Activated T-cell treated with anti-CD3 and anti-CD28 coated beads for 1 hour (primary cell): ENCODE results near the gene NUDC.
"Not testable (repeated sequence)": the region's sequence is repeated elsewhere in the genome, so short reads cannot be mapped to it uniquely, and the experiment has no call there.

ENCODE experiments used
- DNase-seq: peaks from one replicate; pipeline ENCODE4 v3.0.0-alpha.2; 2020; ENCODE audit warnings: low read depth

Gene NUDC

DNA sequence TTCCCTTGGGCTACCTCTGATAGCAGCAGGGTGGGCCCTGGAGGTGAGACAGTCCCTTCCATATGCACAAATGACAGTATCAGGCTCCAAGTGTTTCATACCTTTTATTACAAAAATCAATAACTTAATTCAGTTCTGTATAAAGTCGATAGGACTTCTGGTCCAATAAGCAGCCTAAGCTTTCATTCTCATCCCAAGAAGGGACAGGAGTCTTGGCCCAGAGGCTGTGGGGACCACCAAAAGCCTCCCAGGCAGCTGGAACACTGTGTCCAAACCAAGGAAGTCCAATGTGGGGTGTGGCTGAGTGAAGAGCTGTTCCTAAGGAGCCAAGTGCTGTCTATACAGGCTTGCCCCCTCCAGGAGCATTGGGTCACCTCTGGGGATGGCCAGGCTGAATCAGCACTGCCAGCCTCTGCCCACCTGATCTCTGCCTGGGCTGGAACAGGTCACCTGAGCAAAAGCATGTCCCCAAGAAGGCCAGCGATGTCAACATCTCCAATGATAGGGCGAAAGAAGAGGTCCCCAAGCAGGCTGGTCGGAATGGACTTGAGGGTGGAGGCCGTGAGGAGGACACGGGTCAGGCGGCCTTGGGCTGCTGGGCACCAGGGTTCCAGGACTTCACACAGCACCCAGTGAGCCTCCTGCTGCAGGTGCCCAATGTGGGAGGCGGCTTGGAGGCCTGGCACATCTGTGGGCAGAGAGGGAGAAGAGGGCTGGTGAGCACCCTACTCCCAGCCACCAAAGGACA lies 10.0 kb upstream of the NUDC start:
- no peak for DNase-seq

DNA sequence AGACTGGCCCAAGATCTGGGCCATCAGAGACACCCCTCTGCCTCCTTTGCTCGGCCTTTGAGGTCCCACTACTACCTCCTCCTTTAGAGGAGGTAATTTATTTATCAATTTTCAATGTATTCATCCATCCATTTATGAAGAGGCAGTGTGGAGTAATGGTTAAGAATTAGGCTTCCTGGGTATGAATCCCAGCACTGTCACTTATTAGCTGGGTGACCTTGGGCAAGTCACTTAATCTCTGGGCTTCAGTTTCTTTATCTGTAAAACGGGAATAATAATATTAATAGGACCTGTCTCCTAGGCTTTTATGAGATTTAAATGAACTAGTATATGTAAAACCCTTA lies 9.4 kb upstream of the NUDC start:
- no peak for DNase-seq

DNA sequence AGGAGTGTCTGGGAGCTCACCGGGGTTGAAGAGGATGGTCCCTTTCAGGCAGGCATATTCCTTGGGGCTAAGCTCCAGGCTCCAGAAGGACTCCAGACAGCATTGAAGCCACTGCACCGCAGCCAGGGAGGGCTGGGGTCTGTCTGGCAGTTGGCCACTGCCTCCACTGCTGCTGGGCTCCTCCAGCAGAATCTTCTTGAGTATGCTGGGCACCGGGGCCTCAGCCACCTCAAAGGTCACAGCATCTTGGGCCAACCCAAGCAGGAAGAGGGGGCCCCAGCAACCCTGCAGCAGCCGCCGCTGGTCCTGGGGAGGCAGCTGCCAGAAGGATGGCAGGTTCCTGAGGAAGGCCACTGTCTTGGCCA lies 8.2 kb upstream of the NUDC start:
- no peak for DNase-seq

DNA sequence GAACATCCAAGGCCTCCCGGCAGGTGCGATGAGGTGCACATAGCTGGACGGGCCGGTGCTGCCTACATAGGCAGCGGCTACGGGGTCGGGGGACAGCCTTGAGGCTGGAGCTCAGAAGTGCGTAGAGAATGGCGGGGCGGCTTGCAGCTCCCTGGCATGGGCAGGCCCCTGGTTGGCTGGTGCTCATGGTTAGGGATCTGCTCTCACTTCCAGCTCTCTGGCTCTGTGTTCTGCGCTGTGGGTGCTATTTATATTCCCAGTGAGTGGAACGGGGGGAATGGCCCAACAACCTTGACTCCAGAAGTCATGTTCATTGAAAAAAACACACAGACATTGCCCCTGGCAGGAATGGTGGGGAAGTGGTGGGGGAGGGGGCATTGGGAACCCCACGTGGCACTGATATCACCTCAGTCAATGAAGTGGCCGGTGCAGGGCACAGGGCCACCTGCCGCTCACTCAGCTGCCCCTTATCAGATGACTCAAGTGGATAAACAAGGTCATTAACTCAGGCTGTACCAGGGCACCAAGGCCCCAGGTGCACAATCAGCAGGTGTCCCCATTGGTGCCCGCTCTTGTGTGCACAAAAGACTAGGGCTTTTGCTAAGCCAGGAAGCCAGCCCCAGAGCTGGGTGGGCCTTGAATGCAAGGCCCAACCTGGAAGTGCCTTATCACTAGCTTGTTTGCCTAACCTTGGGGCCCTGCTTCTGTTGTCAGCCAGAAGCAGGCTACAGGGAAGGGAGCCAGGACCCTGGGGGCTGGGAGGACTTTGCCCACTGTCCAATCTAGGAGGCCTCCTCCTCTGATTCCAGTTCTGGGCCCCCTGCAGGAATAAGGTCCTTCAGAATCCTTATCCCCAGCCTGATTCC lies 7.6 kb upstream of the NUDC start, which contains the start of gene NR0B2:
TSS of gene NR0B2 (minus strand) at position 222 of the 866 bp plus-strand sequence. CDS start at position 187, 35 bp downstream.
- DNase-seq: no peak

DNA sequence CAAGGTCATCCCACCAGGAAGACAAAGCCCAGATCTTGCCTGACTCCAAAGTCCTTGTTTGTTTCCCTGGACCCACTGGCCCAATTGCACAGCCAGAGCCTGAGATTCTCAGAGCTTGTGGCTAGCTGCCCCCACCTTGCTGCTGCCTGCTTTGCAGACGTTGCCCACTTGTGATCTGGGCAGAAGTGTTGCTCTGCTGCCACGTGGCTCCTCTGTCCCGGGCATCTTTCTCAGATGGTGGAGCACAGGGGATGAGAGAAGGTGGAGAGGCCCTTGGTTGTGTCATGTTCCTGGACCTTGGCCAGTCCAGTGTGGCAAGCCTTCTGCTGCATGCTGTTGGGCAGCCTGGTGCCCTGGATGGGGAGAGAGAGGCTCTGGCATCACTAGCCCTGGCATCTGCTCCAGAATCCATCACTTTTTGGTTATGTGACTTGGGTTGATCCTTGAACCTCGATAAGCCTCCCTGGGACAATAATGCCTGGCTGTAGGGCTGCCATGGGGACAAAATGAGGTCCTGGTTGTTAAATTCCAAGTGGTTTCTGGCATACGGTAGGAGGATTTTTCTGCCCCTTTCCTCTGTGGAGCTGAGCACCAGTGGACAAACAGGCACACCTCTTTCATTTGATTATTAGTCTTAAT lies 6.2 kb upstream of the NUDC start:
- DNase-seq: no peak

DNA sequence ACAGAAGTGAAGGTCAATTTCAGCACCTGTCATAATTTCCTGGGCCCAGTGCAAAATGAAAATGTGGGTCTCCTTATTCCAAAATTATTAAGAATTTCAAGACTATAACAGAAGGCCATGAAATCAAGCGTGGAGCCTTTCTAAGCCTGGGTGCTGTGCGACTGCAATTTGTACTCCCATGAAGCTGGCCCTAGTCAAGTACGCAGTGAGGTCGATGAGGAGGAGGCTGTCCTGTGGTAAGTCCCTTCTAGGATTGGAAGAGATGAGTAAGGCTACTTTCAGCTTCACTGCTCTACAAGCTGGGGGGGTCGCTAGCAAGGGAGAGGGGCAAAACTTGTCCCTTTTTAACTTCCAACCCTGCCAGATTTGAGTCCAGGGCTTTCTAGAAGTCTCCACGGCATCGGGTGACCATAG lies 410 bp upstream of the NUDC start:
- DNase-seq: no peak

DNA sequence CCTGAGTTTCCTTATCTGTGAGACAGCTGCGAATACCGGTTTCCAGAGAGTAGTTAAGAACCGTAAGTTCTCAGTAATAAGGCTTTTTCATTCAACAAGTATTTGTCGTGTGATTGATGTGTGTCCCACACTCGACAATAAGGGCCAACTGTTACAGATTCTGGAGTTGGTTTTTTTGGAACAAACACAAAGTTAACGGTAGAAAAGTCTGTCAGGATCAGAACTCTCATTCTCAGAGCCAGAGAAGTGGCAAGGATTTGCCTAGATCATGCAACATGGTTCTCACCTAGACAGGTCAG lies 837 bp downstream of the NUDC start:
- DNase-seq: no peak

DNA sequence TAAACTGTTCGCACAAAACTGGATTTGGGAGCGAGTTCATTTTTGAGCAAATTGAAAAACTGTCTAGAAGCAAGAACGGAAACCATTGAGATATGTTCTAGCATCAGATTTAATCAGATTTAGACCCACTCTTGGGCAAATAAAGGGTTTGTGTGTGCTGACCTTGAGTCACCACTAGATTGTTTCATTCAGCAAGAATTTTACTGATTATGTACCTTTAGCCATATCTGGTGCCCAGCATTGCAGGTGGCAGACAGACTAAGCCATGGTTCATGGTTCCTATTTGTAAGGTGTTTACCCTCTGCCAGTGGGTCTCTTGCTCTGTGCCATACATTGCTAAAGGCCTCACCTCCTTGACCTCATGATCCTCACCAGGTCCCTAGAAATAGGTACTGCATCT lies 1.4 kb downstream of the NUDC start:
- no peak for DNase-seq

DNA sequence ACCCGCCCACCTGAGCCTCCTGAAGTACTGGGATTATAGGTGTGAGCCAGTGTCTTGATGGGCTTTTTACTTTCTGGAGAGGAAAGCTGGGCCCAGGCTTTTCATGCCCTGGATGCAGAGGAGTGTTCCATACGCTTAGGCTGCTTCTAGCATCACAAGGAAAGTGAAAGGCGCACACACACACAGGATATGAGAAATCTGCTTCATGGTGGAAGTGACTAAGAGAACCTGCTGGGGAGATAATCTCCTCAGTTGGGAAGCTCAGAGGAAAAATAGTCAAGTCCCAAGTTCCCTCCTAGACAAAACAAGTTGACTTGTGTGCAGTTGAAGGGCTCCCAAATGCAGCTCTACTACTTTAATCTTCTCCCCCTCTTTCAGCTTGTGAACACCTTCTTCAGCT lies 2.2 kb downstream of the NUDC start:
- no peak for DNase-seq

DNA sequence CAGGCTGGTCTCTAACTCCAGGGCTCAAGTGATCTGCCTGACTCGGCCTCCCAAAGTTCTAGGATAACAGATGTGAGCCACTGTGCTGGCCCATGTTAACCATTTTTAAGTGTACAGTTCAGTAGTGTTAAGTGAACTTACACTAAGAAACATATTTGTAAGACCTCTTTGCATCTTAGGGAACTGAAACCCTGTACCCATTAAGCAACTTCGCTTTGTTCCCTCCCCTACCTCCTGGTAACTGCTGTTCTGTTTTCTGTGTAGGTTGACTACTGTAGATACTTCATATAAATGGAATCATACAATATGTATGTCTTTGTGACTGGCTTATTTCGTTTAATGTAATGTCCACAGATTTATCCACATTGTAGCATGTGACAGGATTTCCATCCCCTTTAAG lies 11.0 kb downstream of the NUDC start:
- no peak for DNase-seq

DNA sequence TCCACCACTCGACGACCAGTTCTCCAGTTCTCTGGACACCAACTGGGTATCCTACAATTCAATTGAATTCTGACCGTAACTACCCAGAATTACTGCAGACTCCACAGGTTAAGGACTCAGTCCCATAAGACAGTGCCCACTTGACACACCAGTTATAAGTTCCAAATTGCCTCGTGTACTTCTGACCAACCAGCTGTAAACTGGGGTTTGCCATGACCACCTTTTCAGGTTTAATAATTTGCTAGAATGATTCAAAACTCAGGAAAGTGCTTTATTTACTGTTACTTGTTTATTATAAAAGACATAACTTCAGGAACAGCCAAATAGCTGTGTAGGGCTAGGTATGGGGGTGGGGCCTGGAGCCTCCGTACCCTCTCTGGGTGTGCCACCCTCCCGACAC lies 15.3 kb downstream of the NUDC start:
- no peak for DNase-seq

DNA sequence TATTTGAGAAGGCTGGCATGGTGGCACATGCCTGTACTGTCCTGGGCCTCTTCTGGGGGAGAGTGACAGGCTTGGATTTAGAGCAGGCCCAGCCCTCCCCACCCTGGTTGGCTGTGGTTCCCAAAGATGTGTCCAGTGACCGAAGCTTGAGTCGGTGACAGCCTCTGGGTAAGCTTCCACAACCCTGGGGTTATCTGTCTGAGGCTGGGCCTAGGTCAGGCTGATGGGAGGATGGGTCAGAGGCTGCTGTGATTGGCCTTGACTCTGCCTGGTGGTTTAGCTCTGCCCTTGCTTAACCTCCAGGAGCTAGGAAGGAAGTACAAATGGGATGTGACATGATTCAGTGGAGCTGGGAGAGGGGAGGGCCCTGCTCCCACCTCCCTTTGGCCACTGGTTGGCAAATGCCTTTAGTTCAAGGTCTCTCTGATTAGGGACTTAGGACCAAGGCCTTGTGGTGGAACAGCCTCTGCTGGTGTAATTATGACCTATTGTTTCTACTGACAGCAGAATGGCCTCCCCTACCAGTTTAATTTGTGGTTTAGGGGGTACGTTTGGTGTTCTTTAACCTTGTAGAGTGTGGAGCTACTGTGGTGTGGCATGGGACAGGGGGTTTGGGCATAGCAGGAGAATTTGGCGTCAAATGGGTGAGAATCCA lies 16.6 kb downstream of the NUDC start:
- no peak for DNase-seq

DNA sequence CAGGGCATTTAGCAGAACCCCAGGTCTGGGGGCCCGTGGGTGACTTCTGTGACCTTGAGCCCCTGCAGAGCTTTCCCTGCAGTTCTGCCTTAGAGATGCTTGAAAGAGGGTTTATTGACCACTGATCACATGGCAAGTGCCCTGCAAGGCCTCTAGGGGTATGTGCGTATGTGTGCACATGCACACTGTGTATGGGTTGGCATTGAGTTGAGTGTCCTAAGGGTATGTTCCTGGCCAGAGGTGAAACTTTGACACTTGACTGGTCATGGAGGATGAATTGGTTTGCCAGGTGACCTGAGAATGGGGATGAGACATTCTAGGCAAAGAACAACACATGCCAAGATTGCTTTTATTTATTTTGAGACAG lies 17.1 kb downstream of the NUDC start:
- DNase-seq: no peak

DNA sequence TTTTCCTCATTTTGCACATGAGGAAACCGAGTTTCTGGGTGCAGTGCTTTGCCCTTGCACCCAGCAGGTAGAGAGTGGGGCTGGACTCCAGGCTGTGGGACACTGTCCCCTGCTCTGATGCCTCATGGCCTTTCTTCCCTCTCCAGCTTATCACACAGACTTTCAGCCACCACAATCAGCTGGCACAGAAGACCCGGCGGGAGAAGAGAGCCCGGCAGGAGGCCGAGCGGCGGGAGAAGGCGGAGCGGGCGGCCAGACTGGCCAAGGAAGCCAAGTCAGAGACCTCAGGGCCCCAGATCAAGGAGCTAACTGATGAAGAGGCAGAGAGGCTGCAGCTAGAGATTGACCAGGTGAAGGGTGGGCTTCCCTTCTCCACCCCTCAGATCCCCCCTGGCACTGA lies 19.8 kb downstream of the NUDC start:
- DNase-seq: no peak

DNA sequence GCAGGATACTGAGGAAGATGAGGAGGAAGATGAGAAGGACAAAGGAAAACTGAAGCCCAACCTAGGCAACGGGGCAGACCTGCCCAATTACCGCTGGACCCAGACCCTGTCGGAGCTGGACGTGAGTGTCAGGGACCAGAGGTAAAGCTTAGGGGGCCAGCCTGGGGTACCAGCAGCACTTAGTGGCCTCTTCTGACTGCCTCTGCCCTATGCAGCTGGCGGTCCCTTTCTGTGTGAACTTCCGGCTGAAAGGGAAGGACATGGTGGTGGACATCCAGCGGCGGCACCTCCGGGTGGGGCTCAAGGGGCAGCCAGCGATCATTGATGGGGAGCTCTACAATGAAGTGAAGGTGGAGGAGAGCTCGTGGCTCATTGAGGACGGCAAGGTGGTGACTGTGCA lies 21.1 kb downstream of the NUDC start:
- DNase-seq: no peak

DNA sequence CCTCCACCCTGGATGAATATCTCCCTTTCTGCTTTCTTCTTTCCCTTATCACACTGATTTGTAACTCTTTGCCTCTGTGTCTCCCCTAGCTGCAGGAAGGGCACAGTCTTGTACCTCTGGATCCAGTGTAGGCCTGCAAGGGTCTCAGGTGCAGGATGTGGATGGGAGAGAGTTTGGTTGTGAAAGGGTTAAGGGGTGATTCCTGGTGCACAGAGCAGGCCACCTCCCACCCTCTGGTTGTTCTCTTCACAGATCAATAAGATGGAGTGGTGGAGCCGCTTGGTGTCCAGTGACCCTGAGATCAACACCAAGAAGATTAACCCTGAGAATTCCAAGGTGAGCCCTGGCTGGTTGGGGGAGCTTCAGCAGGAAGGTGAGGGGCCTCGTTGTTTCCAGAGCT lies 23.6 kb downstream of the NUDC start:
- DNase-seq: no peak

DNA sequence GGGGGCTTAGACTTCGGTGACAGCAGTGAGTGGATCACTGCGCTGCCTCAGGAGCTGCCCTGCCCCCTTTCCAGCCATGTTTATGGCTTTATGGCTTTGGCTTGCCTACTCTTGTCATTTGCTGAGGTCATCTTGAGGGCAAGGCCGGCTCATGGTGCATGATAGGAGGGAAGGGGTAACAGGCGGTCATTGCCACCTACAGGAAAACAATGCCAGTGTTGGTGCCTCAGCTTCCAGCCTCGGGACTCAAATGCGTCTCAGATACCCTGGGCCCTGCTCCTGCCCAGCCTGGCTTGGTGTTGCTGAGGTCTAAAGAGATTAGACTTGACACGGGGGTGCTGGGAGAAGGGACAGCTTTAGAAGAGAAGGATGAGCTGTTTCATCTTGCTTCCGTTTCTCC lies 24.2 kb downstream of the NUDC start:
- no peak for DNase-seq

DNA sequence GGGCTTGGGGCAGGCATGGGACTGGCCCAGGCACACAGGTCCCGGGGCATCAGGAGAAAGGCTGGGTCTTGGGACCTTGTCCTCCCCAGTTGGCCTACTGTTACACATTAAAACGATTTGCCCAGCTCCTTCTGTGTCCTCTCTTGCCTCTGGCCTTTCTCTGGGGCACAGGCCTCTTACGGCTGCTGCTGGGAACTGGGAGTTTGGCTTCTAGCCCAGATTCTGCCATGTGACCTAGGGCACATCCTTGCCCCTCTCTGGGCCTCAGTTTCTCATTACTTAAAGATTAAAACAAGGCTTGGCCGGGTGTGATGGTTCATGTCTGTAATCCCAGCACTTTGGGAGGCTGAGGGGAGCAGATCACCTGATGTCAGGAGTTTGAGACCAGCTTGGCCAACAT lies 24.7 kb downstream of the NUDC start:
- DNase-seq: no peak

DNA sequence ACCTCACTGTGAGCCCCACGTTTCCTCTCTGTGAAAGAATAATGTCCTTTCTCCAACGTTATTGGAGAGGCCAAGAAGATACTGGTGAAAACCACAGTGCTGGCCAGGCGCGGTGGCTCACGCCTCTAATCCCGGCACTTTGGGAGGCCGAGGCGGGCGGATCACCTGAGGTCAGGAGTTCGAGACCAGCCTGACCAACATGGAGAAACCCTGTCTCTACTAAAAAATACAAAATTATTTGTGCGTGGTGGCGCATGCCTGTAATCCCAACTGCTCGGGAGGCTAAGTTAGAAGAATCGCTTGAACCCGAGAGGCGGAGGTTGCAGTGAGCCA lies 27.1 kb downstream of the NUDC start:
- DNase-seq: not testable (repeated sequence)

DNA sequence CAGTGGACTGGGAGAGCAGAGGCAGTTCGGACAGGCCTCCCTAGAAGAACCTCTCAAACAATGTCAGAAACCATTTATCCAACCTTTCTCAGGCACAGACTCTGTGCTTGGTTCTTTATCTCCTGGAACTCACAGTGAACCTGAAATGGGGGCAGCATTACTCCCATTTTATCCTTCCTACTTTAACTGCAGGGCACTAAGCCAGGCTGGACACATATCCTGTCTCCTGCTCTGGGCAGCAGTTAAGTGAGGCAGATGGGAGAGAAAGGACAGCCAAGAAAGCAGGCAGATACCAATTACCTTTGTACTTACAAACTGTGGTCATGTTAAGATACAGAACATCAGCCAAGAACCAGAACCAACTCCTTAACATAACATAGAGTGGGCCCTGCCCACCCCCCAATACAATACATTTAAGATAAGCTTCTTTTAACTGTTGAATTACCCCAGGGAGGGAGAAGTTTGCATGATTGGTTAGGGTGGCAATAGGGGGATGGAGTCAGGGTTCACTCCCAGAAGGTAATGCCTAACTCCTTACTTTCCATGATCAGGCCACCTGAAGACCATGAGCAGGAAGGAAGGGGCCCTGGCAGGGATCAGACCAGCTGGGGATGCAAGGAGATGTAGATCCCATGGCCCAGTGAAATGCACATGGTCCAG lies 27.9 kb downstream of the NUDC start:
- no peak for DNase-seq

DNA sequence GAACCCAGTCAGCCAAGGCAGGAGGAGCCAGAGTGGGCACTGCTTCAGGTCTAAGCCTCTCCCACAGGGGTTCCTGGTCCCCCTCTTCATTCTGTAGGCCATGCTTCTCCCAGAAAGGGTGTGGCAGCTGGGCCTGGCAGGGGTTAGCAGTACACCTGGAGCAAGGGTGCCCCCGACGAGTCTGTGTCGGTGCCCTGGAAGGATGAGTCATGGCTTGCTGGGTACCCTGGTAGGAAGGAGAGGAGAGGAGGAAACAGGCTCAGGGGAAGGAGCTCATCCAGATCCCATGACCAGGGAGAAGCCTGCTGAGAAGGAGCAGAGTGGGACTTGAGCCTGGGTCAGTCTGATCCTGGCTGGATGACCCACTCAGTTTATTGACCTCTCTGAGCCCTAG lies 28.4 kb downstream of the NUDC start:
- no peak for DNase-seq

DNA sequence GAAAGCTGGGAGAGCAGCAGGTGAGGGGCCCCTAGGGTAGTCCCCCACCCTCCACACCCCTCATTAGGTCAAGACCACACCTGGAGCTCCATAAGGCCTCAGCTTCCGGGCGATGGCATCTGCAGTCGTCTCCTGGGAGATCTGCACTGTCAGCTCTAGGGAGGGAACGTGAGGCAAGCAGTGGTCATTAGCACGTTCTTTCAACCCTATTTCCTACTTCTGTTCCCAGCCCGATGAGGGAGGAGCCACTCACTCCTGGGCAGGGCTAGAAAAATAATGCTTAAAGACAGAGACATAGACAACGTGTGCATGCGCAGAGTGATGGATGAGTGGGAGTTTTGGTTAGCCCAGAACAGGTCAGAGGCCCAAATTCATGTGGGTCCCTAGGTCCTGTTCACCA lies 29.1 kb downstream of the NUDC start:
- DNase-seq: no peak

DNA sequence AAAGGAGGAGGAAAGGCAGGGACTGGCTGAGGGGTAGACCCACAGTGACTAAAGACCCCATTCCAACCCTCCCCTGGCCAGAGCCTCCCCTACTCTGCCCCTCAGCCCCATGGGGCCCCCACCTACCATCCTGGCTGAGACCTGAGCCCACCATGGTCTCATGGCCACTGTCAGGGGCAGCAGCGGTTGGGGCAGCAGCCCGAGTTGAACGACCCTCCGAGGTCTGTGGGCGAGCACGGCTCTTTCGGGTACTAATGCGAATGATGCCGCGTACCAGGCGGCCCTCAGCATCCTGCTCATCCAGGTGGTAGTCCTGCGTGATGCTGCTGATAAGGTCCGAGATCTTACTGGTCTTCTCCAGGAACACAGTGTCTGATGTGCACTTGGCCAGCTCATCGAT lies 29.7 kb downstream of the NUDC start:
- no peak for DNase-seq
